B cell (primary cell): Measurements from ENCODE around the gene FAM229B. TPM values are rescaled to one million over a fixed set of nuclear protein-coding genes. Genes with fewer than 3 reads are reported as not detected.

ENCODE experiments used
- ATAC-seq: fragments of 200-7000 bp; cut with Tn5 transposase; one replicate; pipeline ENCODE4 v1.10.0; 2021; ENCODE audit warnings: low read depth, mild to moderate bottlenecking, moderate number of reproducible peaks, moderate library complexity
- CTCF ChIA-PET: fragments of 350-600 bp; sonication (Branson Sonifier 250); formaldehyde crosslinking; loops from one replicate; lab custom pipeline; 2021; ENCODE audit warnings: antibody characterized with exemption, inconsistent platforms; lab: Charles Lee
- POLR2A ChIA-PET: fragments of 350-600 bp; sonication (Branson Sonifier 250); formaldehyde crosslinking; loops from one replicate; lab custom pipeline; 2021; ENCODE audit warnings: antibody characterized with exemption; lab: Charles Lee
- DNase-seq: peaks from one replicate; pipeline ENCODE4 v3.0.0; 2013
- H2AFZ ChIP-seq: 2 replicates; pipeline ENCODE4 v1.6.1; 2012; ENCODE audit warnings: mild to moderate bottlenecking, low read depth, low read length; ENCODE audit not compliant: insufficient read depth, poor library complexity, severe bottlenecking
- H3K27ac ChIP-seq, 2 donors: 1 replicate in 1 of 2; 2 replicates in 1 of 2; pipeline ENCODE4 v1.5.1; 2012 to 2013; ENCODE audit warnings: low read length in 2 of 2, mild to moderate bottlenecking in 2 of 2, moderate library complexity in 1 of 2
- H3K27me3 ChIP-seq, 4 experiments: fragments of 200-600 bp in 1 of 4; sonication (generic) in 1 of 4; replicated peaks in 1 of 4; 1 replicate in 2 of 4; 2 replicates in 2 of 4; pipeline versions ENCODE4 v1.6.1 to v1.7.0; 2013 to 2016; ENCODE audit warnings: low read length in 3 of 4, mild to moderate bottlenecking in 2 of 4, mixed read lengths in 1 of 4, moderate library complexity in 1 of 4; ENCODE audit not compliant: insufficient read depth in 4 of 4, control insufficient read depth in 3 of 4; ENCODE audit errors: control extremely low read depth in 1 of 4
- H3K36me3 ChIP-seq, 2 experiments: replicated peaks in 1 of 2; 1 replicate in 1 of 2; 2 replicates in 1 of 2; pipeline versions ENCODE4 v1.6.1 to v1.7.1; 2013; ENCODE audit warnings: low read length in 1 of 2; ENCODE audit not compliant: insufficient read depth in 2 of 2, control insufficient read depth in 1 of 2; ENCODE audit errors: control extremely low read depth in 1 of 2, extremely low read depth in 1 of 2
- H3K4me1 ChIP-seq, 2 donors: fragments of 200-600 bp in 1 of 2; sonication (generic) in 1 of 2; 1 replicate in 1 of 2; 2 replicates in 1 of 2; pipeline versions ENCODE4 v1.5.1 to v1.6.1; 2013 to 2017; ENCODE audit warnings: low read length in 2 of 2; ENCODE audit not compliant: control insufficient read depth in 2 of 2, insufficient read depth in 2 of 2
- H3K4me2 ChIP-seq: replicated peaks from 2 replicates; pipeline ENCODE3; 2012; ENCODE audit warnings: mild to moderate bottlenecking, low read depth, low read length; ENCODE audit not compliant: poor library complexity, severe bottlenecking
- H3K4me3 ChIP-seq, 5 experiments: fragments of 200-600 bp in 1 of 5; sonication (generic) in 1 of 5; 1 replicate in 3 of 5; 2 replicates in 2 of 5; pipeline versions ENCODE4 v1.5.1 to v1.7.0; 2011 to 2016; ENCODE audit warnings: low read length in 4 of 5, mild to moderate bottlenecking in 4 of 5, low read depth in 2 of 5, control low read depth in 1 of 5, moderate library complexity in 1 of 5; ENCODE audit not compliant: insufficient read depth in 1 of 5; ENCODE audit errors: control extremely low read depth in 1 of 5, extremely low read depth in 1 of 5
- H3K79me2 ChIP-seq: fragments of 200-600 bp; sonication (generic); one replicate; pipeline ENCODE4 v1.6.0; 2016; ENCODE audit warnings: low read length; ENCODE audit not compliant: control insufficient read depth, insufficient read depth
- H3K9ac ChIP-seq: fragments of 200-600 bp; sonication (generic); 2 replicates; pipeline ENCODE4 v1.6.1; 2017; ENCODE audit warnings: mild to moderate bottlenecking, low read length, moderate library complexity
- H3K9me3 ChIP-seq, 3 donors: one replicate each; pipeline versions ENCODE4 v1.6.1 to v1.7.1; 2013; ENCODE audit warnings: low read length in 2 of 3; ENCODE audit not compliant: control insufficient read depth in 2 of 3, insufficient read depth in 1 of 3; ENCODE audit errors: control extremely low read depth in 1 of 3
- H4K20me1 ChIP-seq: 2 replicates; pipeline ENCODE4 v1.6.0; 2012; ENCODE audit warnings: mild to moderate bottlenecking, low read length; ENCODE audit not compliant: insufficient read depth, control insufficient read depth, poor library complexity, severe bottlenecking
- H3K27ac Mint-ChIP-seq: one replicate; pipeline ENCODE4 v1.8.0; 2021; ENCODE audit warnings: mixed read lengths
- H3K27me3 Mint-ChIP-seq: one replicate; pipeline ENCODE4 v1.8.0; 2021; ENCODE audit warnings: mixed read lengths
- H3K4me1 Mint-ChIP-seq: one replicate; pipeline ENCODE4 v1.8.0; 2021; ENCODE audit warnings: mixed read lengths
- H3K4me3 Mint-ChIP-seq: one replicate; pipeline ENCODE4 v1.8.0; 2021; ENCODE audit warnings: mixed read lengths
- H3K9me3 Mint-ChIP-seq: one replicate; pipeline ENCODE4 v1.8.0; 2022; ENCODE audit warnings: mixed read lengths; ENCODE audit not compliant: insufficient read depth
- CTCF ChIP-seq: fragments of 200-600 bp; IDR thresholded peaks from one replicate; pipeline ENCODE4 v1.8.0; 2022; ENCODE audit warnings: antibody characterized with exemption, mild to moderate bottlenecking
- EZH2 ChIP-seq: IDR thresholded peaks from 2 replicates; pipeline ENCODE4 v1.6.1; 2012; ENCODE audit warnings: borderline replicate concordance, low read depth, mild to moderate bottlenecking, moderate library complexity, low read length; ENCODE audit not compliant: insufficient read depth, poor library complexity, severe bottlenecking
- whole genome bisulfite sequencing: methylation state at CpG from one replicate; pipeline ENCODE4 v1.1.5; 2013; ENCODE audit warnings: missing lambda C conversion rate; ENCODE audit not compliant: insufficient coverage; 5-methylcytosine and 5-hydroxymethylcytosine counted together
- intact Hi-C: fragments of 100-400 bp; cut with micrococcal nuclease; formaldehyde crosslinking; loops from one replicate; pipeline ENCODE4 v1.10.0; 2022
- polyA plus RNA-seq: library from polyadenylated mRNA; depleted of rRNA; stranded (reverse); fragments of >200 nt; gene quantifications from 2 replicates; pipeline ENCODE4 v1.2.3, GENCODE V29; 2012
- total RNA-seq, 2 donors: library from RNA; stranded (reverse); fragments of 120-200 nt in 1 of 2; gene quantifications; 1 replicate in 1 of 2; 2 replicates in 1 of 2; pipeline versions ENCODE4 v1.2.3 to v1.2.4, GENCODE V29; 2013 to 2022

Gene FAM229B
- total and polyA plus RNA-seq, 2 donors (not counting 1 experiment from before 2014, with no cell fraction given) = 1.3 to 4.4 TPM

- no peak overlapping the region for H3K4me2 ChIP-seq
- POLR2A ChIA-PET = no interaction called here
- no CpG with 5 or more reads among the region's 1 CpG for WGBS
- Mint-ChIP-seq H3K4me3 (no peak overlapping the region), H3K4me1 (peaks cover 4% of the 10 kb centered on the region), H3K27ac (no peak overlapping the region), H3K27me3 (no peaks in the 10 kb centered on the region), H3K9me3 (no peaks in the 10 kb centered on the region)
- H3K36me3 ChIP-seq = no peaks in the 10 kb centered on the region
- H2AFZ ChIP-seq = no peak overlapping the region
- no peak overlapping the region for H3K27ac ChIP-seq
- no peak for DNase-seq
- no peaks in the 10 kb centered on the region for H3K9me3 ChIP-seq
- no peak overlapping the region for H3K9ac ChIP-seq
- no peaks in the 10 kb centered on the region for H4K20me1 ChIP-seq
- H3K4me3 ChIP-seq = no peak overlapping the region
- H3K27me3 ChIP-seq = no peaks in the 10 kb centered on the region
- intact Hi-C loops = no loop called here
- TF ChIP-seq CTCF (no peak), EZH2 (no peak)
- peaks cover 0 to 5% of the 10 kb centered on the region in 2 donors for H3K4me1 ChIP-seq
- CTCF ChIA-PET = no interaction called here
- H3K79me2 ChIP-seq = no peaks in the 10 kb centered on the region
- no peak for ATAC-seq
Observed at GRCh38 chr6:112149236-112149635, 61.8 kb downstream of the FAM229B start.

- Histone ChIP-seq H4K20me1 (no peaks in the 10 kb centered on the region), H3K4me3 (no peak overlapping the region), H2AFZ (no peak overlapping the region), H3K27me3 (no peaks in the 10 kb centered on the region), H3K36me3 (no peaks in the 10 kb centered on the region), H3K79me2 (no peaks in the 10 kb centered on the region), H3K9me3 (no peaks in the 10 kb centered on the region), H3K4me1 (peaks cover 0 to 5% of the 10 kb centered on the region in 2 donors), H3K27ac (no peak overlapping the region), H3K9ac (no peak overlapping the region), H3K4me2 (no peak overlapping the region)
- no peak overlapping the region for H3K27ac Mint-ChIP-seq
- 100% methylated on average over 1 of the region's 4 CpGs for WGBS
- ATAC-seq = no peak
- H3K4me1 Mint-ChIP-seq = peaks cover 4% of the 10 kb centered on the region
- H3K27me3 Mint-ChIP-seq = no peaks in the 10 kb centered on the region
- TF ChIP-seq CTCF (no peak), EZH2 (no peak)
- intact Hi-C loops = no loop called here
- ChIA-PET POLR2A (no interaction called here), CTCF (no interaction called here)
- no peak overlapping the region for H3K4me3 Mint-ChIP-seq
- no peak for DNase-seq
- H3K9me3 Mint-ChIP-seq = no peaks in the 10 kb centered on the region
Observed at GRCh38 chr6:112149719-112150263, 62.4 kb downstream of the FAM229B start.
